RWPE2 (cell line): ENCODE measurements around the gene LHCGR.

Experiments used
- ATAC-seq: fragments of 200-7000 bp; cut with Tn5 transposase; 3 replicates; pipeline ENCODE4 v1.9.1; 2021; ENCODE audit warnings: low read depth
- DNase-seq: peaks from one replicate; pipeline ENCODE4 v3.0.0-alpha.2; 2020; ENCODE audit warnings: low spot score
- H3K27ac ChIP-seq: fragments of 450-650 bp; 2 replicates; pipeline ENCODE4 v1.5.1; 2017; ENCODE audit warnings: mild to moderate bottlenecking; ENCODE audit not compliant: poor library complexity, severe bottlenecking
- H3K27me3 ChIP-seq: fragments of 250-450 bp; sonication (Bioruptor Pico); 2 replicates; pipeline ENCODE4 v1.5.1; 2021; ENCODE audit warnings: mild to moderate bottlenecking, moderate library complexity; ENCODE audit not compliant: insufficient read depth, poor library complexity, severe bottlenecking
- H3K36me3 ChIP-seq: fragments of 250-450 bp; sonication (Bioruptor Pico); 2 replicates; pipeline ENCODE4 v1.5.1; 2020; ENCODE audit warnings: low read depth, mild to moderate bottlenecking, moderate library complexity
- H3K4me1 ChIP-seq: fragments of 250-450 bp; sonication (Bioruptor Pico); 2 replicates; pipeline ENCODE4 v1.5.1; 2021; ENCODE audit warnings: mild to moderate bottlenecking, moderate library complexity; ENCODE audit not compliant: insufficient read depth, poor library complexity, severe bottlenecking
- H3K4me3 ChIP-seq: fragments of 250-450 bp; sonication (Bioruptor Pico); 2 replicates; pipeline ENCODE4 v1.5.1; 2021; ENCODE audit warnings: mild to moderate bottlenecking, moderate library complexity; ENCODE audit not compliant: severe bottlenecking
- H3K9me3 ChIP-seq: fragments of 250-450 bp; sonication (Bioruptor Pico); 2 replicates; pipeline ENCODE4 v1.5.1; 2021; ENCODE audit warnings: mild to moderate bottlenecking, moderate library complexity; ENCODE audit not compliant: severe bottlenecking
- TF ChIP-seq, protein P1 (sequence below): fragments of 450-650 bp; IDR thresholded peaks from one replicate; pipeline ENCODE4 v1.5.1; 2017; ENCODE audit warnings: mild to moderate bottlenecking, moderate library complexity; ENCODE audit not compliant: poor library complexity, severe bottlenecking

Gene LHCGR

DNA sequence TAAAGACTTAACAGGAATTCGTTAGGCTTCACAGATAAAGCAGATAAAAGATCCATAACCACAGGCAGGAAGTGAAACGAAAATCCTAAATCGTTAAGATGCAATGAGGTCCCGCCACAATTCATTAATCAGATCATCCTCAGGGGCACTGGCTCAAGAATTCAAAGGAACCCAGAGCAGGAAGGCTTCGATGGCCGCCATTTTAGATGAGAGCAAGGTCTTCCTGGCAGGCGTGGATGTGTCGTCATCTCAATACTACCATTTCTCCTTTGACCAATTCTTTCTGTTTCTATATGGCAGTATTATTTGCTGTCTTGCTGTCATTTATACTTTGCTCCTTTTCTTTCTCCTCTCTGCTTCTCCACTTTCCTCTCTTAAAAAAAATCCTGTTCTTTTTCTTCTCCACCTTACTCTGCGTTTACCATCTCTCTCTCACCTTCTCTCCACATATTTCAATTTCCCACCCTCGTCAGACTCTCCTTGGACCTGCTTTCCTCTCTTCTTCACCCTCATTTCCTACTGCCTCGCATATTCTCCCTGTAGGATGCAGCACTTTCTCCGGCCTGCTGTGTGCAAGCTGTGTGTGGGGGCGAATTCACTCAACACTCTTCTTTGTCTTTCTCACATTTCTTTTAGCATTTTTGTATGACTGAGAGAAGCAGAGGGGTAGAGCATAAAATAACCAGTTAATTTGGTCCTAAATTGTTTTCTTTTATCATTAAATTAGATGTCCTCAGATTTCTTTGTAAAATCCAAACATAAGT, 35.1 kb upstream of the LHCGR start:
- TF ChIP-seq, protein P1, sequence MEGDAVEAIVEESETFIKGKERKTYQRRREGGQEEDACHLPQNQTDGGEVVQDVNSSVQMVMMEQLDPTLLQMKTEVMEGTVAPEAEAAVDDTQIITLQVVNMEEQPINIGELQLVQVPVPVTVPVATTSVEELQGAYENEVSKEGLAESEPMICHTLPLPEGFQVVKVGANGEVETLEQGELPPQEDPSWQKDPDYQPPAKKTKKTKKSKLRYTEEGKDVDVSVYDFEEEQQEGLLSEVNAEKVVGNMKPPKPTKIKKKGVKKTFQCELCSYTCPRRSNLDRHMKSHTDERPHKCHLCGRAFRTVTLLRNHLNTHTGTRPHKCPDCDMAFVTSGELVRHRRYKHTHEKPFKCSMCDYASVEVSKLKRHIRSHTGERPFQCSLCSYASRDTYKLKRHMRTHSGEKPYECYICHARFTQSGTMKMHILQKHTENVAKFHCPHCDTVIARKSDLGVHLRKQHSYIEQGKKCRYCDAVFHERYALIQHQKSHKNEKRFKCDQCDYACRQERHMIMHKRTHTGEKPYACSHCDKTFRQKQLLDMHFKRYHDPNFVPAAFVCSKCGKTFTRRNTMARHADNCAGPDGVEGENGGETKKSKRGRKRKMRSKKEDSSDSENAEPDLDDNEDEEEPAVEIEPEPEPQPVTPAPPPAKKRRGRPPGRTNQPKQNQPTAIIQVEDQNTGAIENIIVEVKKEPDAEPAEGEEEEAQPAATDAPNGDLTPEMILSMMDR = no peak
- no peaks in the 10 kb centered on the region for H3K27me3 ChIP-seq
- H3K4me3 ChIP-seq = no peak overlapping the region
- no peak for ATAC-seq
- no peaks in the 10 kb centered on the region for H3K9me3 ChIP-seq
- DNase-seq = no peak
- no peak overlapping the region for H3K27ac ChIP-seq
- no peaks in the 10 kb centered on the region for H3K4me1 ChIP-seq
- no peaks in the 10 kb centered on the region for H3K36me3 ChIP-seq

DNA sequence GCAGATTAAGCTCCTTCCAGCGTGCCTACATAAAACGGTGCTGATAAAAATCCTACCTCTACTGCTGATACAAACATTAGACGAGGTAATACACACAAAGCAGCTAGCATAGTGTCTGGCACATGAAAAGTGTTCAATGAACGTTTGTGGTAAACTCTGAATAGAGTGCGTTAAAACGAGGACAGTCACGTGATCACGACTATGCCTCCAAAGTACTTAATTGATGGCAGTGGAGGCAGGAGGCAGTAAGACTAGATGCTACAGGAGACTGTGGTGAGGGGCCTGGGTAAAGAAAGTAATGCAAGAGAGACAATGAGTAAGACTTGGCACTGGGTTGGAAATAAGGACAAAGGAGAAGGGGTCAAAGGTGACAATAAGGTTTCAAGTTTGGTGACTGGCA, 32.1 kb upstream of the LHCGR start:
- Histone ChIP-seq H3K27ac (no peak overlapping the region), H3K4me3 (no peak overlapping the region), H3K4me1 (no peaks in the 10 kb centered on the region), H3K27me3 (no peaks in the 10 kb centered on the region), H3K9me3 (no peaks in the 10 kb centered on the region), H3K36me3 (no peaks in the 10 kb centered on the region)
- DNase-seq (no peak), ATAC-seq (no peak)
- TF ChIP-seq, protein P1 = no peak

DNA sequence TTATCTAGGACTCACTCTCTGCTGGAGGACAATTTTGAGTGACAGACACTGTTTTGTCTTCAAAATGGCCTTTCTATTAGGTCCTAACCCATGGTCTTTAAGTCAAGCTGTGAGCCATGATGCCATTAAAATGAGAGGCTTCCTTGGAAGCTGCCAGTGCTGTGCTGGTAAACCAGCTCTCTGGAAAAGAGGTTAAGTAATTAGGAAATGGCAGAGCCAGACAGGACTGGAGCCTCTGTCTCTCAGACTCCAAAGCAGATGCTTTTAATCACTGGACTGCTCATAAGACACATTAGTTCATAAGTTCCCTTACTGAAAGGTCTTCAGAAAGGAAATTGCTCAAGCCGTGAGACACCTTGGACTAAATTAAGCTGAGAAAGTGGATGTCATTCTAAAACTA, 25.8 kb upstream of the LHCGR start:
- Histone ChIP-seq H3K9me3 (no peaks in the 10 kb centered on the region), H3K27ac (no peak overlapping the region), H3K36me3 (no peaks in the 10 kb centered on the region), H3K4me1 (no peaks in the 10 kb centered on the region), H3K4me3 (no peak overlapping the region), H3K27me3 (no peaks in the 10 kb centered on the region)
- no peak for DNase-seq
- no peak for ATAC-seq
- TF ChIP-seq, protein P1 = no peak

DNA sequence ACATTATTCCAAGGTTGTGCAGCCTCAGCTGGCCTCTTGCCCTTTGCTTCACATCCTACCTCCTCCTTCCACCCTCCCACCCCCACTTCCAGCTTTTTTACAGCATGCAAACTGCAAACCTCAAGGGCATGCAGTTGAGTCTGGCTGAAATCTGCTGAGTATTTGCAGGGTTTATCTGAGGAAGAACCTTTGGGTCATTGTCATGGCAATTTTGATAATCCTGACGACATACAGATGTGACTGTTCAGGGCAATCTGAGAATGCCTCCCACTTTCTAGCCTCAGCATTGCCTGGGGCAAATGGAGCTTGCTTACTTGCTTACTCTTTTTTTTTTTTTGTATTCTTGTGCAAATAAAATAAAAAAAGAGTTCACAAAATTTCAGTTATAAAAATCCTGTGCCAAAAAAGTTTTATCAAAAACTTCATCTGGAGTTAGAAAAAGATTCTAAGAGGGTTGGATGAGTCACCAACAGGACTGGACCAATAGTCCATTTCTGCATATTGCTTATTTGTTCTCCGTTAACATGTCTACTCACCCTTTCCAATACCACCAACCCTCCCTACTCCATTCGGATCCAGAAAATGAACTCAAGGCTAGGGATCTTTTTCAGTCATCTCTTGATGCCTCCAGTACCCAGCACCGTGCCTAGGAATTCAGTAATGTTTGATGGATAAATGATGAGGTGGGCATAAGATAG, 23.6 kb upstream of the LHCGR start:
- Histone ChIP-seq H3K27ac (no peak overlapping the region), H3K27me3 (no peaks in the 10 kb centered on the region), H3K9me3 (no peaks in the 10 kb centered on the region), H3K36me3 (no peaks in the 10 kb centered on the region), H3K4me1 (no peaks in the 10 kb centered on the region), H3K4me3 (no peak overlapping the region)
- ATAC-seq (no peak), DNase-seq (no peak)
- TF ChIP-seq, protein P1 = no peak

DNA sequence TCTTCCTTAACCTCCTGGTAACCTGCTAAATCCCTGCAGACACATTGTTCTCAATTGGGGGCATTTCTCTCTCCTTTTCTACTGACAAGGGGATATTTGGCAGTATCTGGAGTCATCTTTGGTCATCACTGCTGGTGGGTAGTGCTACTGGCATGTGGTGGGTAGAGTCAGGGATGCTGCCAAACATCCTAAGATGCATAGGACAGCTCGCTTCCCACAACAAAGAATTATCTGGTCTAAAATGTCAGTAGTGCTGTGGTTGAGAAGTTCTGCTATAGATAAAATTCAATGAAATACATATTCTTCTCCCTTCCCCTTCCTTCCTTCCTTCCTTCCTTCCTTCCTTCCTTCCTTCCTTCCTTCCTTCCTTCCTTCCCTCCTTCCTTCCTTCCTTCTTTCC, 18.7 kb upstream of the LHCGR start:
- Histone ChIP-seq H3K4me1 (no peaks in the 10 kb centered on the region), H3K27me3 (peaks cover 4% of the 10 kb centered on the region), H3K9me3 (no peaks in the 10 kb centered on the region), H3K36me3 (no peaks in the 10 kb centered on the region), H3K4me3 (no peak overlapping the region), H3K27ac (no peak overlapping the region)
- DNase-seq (no peak), ATAC-seq (no peak)
- TF ChIP-seq, protein P1 = no peak
